Posterior vena cava (tissue), 2 donors: ENCODE data around the gene CIT. TPM values are rescaled to one million over a fixed set of nuclear protein-coding genes. Genes with fewer than 3 reads are reported as not detected.
"Not testable (repeated sequence)": the region's sequence is repeated elsewhere in the genome, so short reads cannot be mapped to it uniquely, and the experiment has no call there.

ENCODE experiments used
- DNase-seq: peaks from one replicate; pipeline ENCODE4 v3.0.0-alpha.2; 2020; ENCODE audit warnings: low spot score
- intact Hi-C, 2 donors: fragments of 100-400 bp; cut with DNase I; formaldehyde crosslinking; loops; one replicate each; pipeline versions ENCODE4 v1.14.1 to v1.14.2; 2022 to 2023
- total RNA-seq, 2 donors: library from RNA; stranded (reverse); fragmentation: NEBNext Ultra II Directional; extraction: Animal tissue kit (Norgen Biotek cat#: 25700); gene quantifications; one replicate each; pipeline ENCODE4 v1.2.1, GENCODE V29; 2021
- donor health status: DM: yes; HTN: yes; CAD: no.
- donor health status: DM: yes; HTN: yes; CAD: no.

Gene CIT
- total RNA-seq, 2 donors from 2014 or later = 2.7 to 4.6 TPM

DNA sequence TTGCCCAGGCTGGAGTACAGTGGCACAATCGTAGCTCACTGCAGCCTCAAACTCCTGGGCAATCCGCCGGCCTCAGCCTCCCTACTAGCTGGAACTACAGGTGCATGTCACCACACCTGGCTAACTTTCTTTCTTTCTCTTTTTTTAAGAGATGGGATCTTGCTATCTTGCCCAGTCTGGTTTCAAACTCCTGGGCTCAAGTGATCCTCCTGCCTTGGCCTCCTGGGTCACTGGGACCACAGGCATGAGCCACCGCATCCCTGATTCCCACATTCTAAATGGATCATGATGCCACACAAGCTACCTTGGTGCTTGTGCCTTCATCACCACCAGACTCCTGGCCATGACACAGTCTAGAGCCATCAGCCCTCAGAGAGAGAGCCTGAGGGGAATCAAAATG, 165.4 kb downstream of the CIT start:
- no peak for DNase-seq
- intact Hi-C loops = no loop called here

DNA sequence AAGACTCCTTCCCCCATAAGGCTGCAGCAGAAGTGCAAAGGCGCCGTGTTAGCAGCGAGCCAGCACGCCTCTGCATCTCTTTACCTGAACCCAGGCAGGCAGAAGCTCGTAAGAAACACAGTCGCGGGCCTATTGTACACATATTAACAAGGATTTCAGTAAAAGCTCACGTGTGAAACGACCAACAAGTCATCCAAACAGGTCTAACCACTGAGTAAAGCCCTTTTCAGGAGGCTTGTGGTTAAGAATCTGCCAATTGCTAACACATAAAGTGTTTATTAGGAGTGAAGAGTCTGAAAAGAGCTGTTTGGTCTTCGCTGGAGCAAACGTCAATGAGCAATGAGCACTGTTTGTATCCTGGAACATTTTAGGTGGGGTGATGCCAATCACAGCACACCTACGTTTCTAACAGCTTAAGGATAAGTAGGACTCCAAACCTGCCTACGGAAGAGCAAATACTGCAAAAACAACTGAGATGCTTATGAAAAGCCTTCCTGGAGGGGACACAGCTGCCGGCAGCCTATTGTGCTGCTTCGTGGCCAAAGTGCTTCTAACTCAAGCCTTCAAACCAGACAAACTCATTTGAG, 166.1 kb downstream of the CIT start:
- no peak for DNase-seq
- intact Hi-C loops = no loop called here

DNA sequence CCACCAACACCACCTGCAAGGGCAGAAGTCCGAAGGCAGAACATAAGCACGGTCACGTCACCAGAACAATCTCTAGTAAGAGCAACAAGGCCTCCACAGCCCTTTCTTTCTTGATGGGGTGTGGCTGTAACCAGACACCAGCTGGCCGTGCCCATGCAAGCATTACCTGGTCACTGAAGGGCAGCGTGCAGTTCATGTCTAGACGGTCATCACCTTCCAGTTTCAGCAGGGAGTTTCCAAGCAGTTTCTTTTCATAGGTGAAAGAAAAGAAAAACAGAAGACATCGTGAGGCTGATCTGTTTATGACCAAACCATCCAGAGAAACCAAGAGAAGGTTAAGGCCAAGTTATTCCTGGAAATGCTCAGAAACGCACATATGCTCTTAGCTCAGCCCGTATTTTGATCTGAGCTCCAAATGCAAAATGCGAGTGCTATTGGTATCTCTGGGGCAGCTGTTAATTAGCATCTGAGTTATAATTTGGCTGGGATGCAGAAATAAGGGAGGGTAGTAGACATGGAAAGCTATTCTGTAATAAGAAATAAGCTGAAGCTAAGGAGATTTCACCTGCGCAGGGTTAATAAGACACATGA, 166.7 kb downstream of the CIT start:
- no peak for DNase-seq
- intact Hi-C loops = no loop called here

DNA sequence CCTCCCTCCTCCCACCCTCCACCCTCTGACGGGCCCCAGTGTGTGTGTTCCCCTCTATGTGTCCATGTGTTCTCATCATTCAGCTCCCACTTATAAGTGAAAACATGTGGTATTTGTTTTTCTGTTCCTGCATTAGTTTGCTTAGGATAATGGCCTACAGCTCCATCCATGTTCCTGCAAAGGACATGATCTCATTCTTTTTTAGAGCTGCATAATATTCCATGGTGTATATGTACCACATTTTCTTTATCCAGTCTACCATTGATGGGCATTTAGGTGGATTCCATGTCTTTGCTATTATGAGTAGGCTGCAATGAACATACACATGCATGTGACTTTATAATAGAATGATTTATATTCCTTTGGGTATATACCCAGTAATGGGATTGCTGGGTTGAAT, 170.7 kb downstream of the CIT start:
- DNase-seq, intact Hi-C loops: not testable (repeated sequence)

DNA sequence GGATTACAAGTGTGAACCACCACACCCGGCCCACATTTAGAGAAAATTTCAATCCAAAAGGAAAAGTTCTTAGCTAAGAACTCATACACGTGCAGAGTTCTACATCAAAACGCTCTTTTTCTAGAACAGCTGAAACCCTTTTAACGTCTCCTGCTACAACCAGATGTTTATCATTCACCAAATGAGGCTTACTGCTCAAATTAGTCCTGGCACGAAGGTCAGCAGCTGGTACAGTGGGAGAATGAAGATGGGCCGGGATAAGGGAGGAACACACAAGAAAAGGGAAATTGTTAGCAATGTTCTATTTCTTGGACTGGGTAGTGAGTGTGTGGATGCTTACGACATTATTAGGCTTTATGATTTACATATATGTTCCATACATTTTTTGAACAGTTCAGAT, 171.9 kb downstream of the CIT start:
- DNase-seq = no peak
- intact Hi-C loops = no loop called here

DNA sequence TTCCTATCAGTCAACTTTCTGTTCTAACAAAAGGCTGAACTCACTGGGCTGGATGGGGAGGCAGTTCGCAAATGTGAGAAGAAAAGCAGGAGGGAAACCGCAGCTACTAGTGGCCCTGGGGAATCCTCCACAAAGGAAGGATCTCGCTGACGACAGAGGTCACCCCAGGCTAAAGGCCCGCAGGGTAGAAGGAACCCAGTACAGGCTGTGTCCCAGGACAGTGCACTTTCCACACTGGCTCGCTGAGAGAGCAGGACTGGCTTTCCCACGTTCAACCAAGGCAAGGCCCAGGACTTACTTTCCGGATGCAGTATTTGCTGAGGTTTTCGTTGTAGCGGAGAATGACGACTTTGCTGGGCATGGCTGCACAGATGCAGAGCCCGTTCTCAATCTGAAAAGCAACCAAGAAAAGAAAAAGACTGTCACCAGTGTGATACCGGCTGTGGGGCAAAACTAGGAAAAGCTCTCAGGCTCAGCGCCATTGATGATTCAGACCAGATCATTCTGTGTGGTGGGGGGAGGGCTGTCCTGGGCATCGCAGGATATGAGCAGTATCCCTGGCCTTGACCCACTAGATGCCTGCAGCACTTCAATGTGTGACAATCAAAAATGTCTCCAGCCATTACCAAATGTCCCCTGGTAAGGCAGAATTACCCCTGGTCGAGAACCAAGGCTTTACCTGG, 172.9 kb downstream of the CIT start:
- intact Hi-C loops = no loop called here
- DNase-seq = no peak

DNA sequence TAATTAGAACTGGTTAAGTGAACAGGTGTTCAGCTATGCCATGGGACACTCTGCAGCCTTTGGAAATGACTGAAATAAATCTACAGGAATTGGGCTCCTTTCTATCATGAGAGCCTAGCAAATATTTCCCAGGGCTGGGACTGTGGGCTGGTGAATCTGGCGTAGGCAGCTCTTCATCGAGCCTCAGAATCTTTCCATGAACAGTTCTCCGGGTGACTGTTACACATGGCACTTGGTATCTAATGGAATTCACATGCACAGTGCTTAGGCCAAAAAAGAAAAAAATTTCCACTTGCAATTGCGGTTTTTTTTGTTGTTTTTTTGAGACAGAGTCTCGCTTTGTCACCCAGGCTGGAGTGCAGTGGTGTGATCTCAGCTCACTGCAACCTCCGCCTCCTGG, 177.0 kb downstream of the CIT start:
- intact Hi-C loops = no loop called here
- no peak for DNase-seq

DNA sequence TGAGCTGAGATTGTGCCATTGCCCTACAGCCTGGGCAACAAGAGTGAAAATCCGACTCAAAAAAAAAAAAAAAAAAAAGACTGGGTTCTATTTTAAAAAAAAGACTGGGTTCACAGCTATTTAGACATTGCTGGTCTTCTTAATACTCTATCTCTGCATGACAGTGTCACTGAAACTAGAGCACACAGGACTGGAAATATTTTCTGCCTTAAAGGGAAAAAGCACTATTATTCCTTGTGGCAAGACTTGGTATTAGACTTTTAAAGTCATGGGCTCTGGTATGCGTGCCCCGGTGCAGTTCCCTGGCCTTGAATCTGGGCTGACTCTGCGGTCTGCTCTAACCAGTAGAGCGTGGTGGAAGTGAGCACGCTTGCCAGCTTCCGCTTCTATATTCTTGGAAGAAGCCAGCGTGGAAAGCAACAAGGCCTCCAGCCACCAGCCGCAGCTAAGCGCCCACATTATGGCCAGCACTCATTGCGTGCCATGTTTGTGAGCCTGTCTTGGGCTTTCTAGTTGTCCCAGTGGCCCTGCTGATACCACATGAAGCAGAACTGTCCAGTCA, 177.8 kb downstream of the CIT start:
- no peak for DNase-seq
- intact Hi-C loops = no loop called here

DNA sequence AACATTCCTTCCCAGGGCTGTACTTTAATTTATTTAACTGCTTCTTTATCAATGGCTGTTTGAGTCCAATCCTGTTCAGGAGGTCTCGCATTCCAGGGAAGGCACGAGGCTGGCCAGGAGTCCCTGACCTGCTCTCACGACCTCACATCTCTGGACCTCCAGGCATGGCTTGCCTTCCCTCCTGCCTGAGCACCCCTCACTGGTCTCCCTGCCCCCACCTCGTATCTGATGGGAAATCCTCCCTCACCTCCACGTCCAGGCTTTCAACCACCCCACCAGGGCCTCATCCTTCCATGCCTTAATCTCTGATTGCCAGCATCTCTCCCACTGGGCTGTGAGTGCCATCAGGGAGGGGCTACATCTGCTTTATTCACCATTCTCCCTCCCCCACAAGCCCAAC, 180.2 kb downstream of the CIT start:
- no peak for DNase-seq
- intact Hi-C loops = no loop called here

DNA sequence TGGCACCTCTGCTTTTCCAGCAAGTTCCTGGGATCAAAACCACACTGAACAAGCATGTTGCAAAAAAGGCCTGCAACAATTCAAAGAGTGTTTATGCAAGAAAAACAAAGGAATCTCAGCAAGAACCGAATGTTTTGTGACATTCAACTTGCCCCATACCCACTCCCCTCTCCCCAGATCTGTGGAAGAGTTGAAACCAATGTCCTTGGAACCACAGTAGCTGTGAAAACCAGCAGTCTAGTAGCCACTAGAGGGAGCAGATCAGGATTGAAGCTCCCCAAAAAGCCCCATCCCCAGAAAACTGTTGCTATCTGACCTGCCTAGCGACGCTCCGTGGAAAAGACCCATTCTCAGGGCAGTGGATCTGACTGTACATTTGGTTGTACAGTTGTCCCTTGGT, 182.1 kb downstream of the CIT start:
- no peak for DNase-seq
- intact Hi-C loops = no loop called here

DNA sequence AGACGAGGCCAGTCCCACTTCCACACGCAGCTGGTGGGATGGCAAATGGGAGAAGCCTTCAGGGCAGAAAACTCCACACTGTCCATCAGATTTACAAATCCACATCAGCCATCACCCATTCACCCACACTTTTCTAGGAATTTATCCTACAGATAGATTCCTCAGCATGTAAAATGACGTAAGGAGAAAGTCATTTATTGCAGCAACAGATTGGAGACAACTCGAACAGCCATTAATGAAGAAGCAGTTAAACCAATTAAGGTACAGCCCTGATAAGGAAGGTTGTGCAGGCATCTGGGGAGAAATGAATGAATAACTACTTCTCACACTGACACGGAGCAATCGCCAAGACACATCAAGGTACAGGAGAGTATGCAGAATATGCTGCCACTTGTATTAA, 183.0 kb downstream of the CIT start:
- intact Hi-C loops = no loop called here
- DNase-seq = no peak

DNA sequence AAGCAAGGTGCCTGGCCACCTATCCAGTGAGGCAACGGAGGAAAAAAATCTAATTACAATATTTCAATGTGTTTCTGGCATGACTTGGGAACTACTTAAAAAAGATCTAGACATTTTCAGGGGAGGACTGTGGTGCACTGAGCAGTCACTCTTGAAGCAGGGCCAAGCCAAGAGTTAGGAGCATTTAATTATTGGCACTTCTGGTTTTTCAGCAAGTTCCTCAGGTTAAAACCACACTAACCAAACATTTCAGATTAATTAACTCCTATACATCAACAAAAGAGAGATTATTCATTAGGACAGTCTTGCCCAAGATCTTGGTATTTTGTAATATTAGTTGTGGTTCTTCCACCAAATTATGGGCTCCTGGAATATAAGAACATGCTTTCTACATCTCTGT, 183.6 kb downstream of the CIT start:
- intact Hi-C loops = no loop called here
- DNase-seq = no peak

DNA sequence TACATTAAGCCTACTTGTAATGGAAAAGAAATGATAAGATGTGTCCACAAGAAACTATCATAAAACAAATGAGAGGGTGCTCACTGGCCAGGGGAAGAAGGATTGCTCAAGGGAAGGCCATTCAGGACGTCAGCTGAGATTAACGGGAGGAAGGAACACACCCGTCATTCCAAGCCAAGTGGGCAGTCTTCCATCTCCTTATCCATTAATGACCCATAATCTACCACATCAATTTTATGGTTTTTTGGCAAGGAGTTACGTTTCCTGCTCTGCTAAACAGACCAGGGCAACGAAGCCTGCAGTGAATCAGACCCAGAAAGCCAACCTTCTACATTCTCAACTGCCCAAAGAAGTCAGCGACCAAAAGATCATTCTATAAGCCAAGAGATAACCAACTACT, 184.1 kb downstream of the CIT start:
- intact Hi-C loops = no loop called here
- DNase-seq = no peak

DNA sequence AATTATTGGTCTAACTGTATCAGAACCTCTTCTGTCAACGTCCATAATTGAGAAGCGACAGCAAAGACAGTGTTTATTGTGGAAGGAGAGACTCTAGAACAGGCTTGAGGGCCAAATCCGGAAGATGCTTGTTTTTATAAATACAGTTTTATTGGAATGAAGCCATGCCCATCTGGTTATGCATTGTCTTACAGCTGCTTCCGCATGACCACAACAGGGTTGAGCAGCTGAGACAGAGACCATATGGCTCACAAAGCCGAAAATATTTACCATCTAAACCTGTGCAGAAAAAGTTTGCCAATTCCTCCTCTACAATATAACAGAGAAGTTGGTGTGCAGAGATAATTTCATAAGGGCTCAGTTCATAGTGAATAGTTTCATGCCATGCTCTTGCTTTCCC, 184.7 kb downstream of the CIT start:
- intact Hi-C loops = no loop called here
- DNase-seq = no peak

DNA sequence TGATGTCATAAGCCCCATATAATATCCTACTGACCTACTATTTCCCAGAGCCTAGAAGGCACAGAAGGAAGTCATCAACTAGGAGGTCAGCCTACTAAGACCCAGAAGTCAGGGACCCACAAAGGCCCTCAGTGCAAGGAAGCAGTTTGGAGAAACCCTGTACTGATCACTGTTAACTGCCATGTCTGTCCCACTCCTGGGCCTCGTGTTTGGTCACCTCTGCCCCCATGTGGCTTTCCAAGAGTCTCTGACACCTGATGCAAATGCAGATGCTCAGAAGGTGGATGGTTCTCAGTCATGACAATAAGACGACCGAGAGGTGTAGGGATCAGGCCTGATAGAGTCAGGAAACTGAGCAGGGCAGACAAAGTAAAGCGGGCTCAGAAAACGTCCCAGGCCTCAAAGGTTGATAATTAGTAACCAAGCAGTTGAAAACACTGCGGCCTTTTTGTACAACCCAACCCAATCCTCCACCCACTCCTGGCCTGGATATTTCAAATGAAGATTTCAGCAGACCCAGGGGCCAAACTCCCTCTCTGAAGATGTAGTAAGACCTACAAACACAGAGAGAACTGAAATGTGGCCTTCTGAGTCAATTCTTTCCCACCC, 185.8 kb downstream of the CIT start:
- intact Hi-C loops = no loop called here
- no peak for DNase-seq

DNA sequence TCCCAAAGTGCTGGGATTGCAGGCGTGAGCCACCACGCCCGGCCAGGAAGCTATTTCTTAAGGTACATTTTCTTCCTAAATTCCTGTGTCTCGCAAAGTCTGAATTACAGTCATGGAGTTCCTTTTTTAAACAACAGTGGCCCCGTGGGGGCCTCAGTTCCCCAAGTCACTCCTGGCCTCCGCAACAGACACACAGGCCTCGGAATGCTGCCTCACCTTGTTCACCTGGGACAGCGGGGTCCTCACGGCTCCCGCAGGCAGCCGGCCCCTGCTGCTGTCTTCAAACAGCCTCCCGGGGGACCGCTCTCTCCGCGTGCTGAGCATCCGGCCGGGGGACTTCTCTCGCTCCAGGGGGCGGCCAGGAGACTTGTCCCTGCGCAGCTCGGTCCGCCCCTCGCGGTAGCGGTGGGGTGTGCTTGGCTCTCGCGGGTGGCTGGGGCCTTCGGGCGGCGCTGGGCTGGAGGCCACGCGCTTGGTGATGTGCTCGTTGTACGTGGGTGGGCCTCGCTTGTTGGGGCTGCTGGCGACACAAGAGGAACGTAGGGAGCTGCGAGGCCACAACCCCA, 187.1 kb downstream of the CIT start:
- DNase-seq = no peak
- intact Hi-C loops = no loop called here

DNA sequence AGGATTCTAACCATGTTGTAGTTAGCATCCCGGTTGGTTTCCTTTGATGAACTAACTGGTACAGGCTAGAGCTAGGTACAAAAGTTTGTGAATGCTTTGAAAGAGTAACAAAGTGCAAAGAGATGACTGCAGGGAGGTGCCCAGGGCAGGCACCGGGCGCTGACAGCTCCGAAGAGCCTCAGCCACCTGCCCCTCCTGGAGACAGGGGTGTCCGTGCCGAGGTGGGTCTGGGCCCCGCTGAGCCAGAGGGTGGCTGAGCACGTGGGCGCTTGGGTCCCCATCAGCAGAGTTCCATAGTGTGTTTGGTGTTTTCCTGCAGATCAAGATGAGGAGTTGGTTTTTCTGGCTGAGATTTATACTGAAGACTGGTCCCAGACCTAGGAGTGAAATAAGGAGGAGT, 189.2 kb downstream of the CIT start:
- no peak for DNase-seq
- intact Hi-C loops = no loop called here

DNA sequence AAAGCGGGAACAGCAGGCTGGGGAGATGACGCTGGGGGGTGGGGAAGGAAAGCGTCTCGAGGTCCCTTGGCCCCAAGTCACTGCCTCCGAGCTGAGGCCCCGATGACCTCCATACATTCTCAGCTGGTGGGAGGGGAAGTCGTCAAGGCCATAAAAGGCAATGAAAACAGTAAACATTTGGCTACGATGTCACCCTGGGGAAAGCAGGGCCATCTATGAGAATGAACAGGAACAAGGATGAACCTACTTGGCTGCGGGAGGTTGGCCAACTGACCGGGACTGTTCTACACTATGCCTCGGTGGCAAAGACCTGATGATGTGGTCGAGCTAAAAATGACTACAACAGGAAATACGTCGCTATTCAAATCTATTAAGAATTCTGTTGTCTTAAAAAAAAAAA, 189.7 kb downstream of the CIT start:
- intact Hi-C loops = no loop called here
- DNase-seq = no peak

DNA sequence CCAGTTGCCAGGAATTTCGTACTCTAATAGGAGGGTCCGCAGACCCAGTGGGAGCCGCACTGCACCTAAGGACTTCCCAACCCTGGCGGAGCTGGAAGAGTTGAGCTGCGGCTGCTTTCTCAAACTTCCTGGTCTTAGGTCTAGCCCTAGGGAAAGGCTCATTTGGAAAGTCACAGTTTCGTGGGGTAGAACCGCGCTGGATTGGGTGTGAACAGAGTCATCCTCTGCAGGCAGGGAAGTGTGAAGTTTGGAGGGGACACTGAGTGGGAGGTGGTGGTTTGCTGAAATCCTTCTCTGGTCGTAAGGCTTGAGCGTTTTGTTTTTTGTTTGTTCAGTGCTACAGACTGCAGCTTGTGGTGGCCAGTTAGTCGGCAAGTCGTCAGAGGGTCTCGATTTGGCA, 190.3 kb downstream of the CIT start:
- intact Hi-C loops = no loop called here
- DNase-seq = no peak

DNA sequence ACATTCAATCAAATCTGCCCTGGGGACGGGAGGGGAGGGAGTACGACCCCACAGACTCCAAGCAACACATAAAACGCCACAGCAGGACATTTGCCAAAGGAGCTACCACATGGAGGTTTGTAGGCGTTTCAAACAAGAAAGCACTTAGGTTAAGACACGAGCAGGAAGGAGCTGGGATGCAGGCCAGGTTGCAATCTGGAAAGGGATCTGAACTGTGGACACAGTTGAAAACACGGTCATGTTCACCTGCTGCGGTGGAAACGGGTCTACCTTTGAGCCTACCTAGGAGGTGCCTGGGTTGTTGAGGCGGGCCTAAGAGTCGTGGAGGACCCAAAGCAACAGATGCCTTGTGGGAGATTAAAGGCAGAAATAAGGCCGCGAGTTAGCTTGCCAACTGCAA, 190.8 kb downstream of the CIT start:
- intact Hi-C loops = no loop called here
- no peak for DNase-seq
